ENCODE results near the gene ALG5.

DNA sequence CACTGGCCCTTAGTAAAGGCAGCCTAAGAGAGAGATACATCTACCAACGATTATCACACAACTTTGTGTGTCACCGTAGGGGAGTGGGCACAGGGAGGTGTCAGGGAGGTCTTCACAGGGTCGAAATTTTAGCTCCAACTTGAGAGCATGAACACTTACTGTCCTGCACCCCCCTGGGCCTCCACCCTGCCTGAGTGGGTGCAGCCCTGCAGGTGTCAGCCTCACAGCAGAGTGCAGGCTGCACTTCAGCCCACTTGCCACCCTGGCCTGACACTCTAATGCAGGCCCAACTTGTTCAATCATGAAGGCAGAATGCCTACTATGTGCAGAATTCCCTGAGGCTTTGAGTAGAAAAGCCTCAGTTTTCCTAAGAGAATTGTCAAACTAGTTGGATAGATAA, 75.1 kb downstream of the ALG5 start:
- TF ChIP-seq CTCF (IDR thresholded peaks at IDR 0.05) (no peak), POLR2AphosphoS5 (IDR thresholded peaks at IDR 0.05; ENCODE audit: insufficient read depth in 1 of 2, low read depth in 1 of 2) (no peak), POLR2A (IDR thresholded peaks at IDR 0.05) (no peak)

Measured in vagina (tissue), 2 donors.